ENCODE data around the gene GPATCH8. TPM values are rescaled to one million over a fixed set of nuclear protein-coding genes. Genes with fewer than 3 reads are reported as not detected.

Gene GPATCH8
- total RNA-seq, 1 donor from 2014 or later, result 51.5 TPM

DNA sequence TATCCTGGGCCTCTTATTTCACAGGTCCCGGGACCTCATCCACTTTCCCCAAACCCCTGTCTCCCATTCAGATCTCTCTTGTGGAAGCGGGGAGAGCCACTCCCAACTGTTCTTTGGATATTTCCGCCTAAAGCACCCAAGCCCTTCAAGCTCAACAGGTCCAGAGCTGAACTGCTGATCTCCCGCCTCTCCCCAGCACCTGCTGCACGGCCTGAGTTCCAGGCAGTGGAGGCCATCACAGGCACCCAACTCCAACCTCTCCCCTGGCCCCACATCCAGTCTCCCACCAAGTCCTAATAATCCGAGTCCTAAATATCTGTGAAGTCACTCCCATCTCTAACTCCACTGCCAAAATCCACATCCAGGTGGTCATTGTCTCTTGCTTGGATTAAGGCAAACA lies 120.3 kb downstream of the GPATCH8 start:
- H3K27me3 Mint-ChIP-seq, result peaks cover 37% of the 10 kb centered on the region
- H3K9me3 Mint-ChIP-seq, result no peaks in the 10 kb centered on the region
- DNase-seq (ENCODE audit: extremely low spot score, unreplicated experiment), result no peak
- TF ChIP-seq, protein P1, sequence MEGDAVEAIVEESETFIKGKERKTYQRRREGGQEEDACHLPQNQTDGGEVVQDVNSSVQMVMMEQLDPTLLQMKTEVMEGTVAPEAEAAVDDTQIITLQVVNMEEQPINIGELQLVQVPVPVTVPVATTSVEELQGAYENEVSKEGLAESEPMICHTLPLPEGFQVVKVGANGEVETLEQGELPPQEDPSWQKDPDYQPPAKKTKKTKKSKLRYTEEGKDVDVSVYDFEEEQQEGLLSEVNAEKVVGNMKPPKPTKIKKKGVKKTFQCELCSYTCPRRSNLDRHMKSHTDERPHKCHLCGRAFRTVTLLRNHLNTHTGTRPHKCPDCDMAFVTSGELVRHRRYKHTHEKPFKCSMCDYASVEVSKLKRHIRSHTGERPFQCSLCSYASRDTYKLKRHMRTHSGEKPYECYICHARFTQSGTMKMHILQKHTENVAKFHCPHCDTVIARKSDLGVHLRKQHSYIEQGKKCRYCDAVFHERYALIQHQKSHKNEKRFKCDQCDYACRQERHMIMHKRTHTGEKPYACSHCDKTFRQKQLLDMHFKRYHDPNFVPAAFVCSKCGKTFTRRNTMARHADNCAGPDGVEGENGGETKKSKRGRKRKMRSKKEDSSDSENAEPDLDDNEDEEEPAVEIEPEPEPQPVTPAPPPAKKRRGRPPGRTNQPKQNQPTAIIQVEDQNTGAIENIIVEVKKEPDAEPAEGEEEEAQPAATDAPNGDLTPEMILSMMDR (conservative IDR thresholded peaks at IDR 0.05), result no peak
- no peak overlapping the region for H3K27ac Mint-ChIP-seq
- H3K4me1 Mint-ChIP-seq (ENCODE audit: unreplicated experiment), result peaks cover 5% of the 10 kb centered on the region
- H3K36me3 Mint-ChIP-seq, result no peaks in the 10 kb centered on the region
- H3K4me3 Mint-ChIP-seq, result no peak overlapping the region

DNA sequence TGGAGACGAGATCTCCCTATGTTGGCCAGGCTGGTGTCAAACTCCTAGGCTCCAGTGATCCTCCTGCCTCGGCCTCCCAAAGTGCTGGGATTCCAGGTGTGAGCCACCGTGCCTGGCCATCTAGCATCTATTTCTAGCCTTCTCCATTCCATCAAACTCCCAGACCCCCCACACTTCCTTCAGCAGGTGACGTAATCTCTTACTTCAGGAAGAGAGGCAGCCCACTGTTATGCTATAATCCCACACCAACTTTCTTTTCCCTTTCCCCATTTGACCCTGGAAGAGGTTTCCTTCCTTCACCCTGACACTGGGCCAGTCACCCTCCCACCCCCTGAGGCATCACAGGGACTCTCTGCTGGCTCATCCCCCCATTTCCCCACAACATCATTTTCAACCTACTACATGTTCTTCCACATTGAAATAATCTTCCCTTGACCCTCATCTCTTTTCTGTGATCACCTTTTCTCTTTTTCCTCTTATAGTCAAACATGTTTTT lies 121.3 kb downstream of the GPATCH8 start:
- Mint-ChIP-seq H3K27me3 (peaks cover 37% of the 10 kb centered on the region), H3K27ac (no peak overlapping the region), H3K9me3 (no peaks in the 10 kb centered on the region), H3K36me3 (no peaks in the 10 kb centered on the region), H3K4me1 (ENCODE audit: unreplicated experiment) (peaks cover 5% of the 10 kb centered on the region), H3K4me3 (no peak overlapping the region)
- TF ChIP-seq, protein P1 (conservative IDR thresholded peaks at IDR 0.05), result no peak
- DNase-seq (ENCODE audit: extremely low spot score, unreplicated experiment), result no peak

DNA sequence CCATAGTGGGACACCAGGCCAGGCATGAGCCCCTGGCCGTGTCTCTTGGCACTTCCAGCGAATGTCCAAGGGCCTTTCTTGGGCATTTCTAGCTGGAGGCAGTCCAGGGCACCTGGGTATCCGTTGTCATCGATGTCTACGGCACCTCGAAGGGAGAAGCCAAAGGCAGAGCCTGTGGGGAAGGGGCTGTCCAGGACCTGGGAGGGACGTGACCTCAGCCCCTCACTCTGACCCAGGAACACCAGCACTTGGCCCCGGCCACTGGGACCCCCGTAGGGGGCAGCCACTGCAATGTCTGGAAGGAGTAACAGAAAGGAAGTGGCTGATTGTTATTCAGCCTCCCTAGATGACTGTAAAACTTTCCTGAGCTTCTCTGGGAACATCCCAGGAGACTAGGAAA lies 122.4 kb downstream of the GPATCH8 start:
- no peaks in the 10 kb centered on the region for H3K36me3 Mint-ChIP-seq
- no peak overlapping the region for H3K4me3 Mint-ChIP-seq
- no peak overlapping the region for H3K27ac Mint-ChIP-seq
- TF ChIP-seq, protein P1 (conservative IDR thresholded peaks at IDR 0.05), result no peak
- peaks cover 31% of the 10 kb centered on the region for H3K27me3 Mint-ChIP-seq
- DNase-seq (ENCODE audit: extremely low spot score, unreplicated experiment), result no peak
- H3K4me1 Mint-ChIP-seq (ENCODE audit: unreplicated experiment), result no peaks in the 10 kb centered on the region
- no peaks in the 10 kb centered on the region for H3K9me3 Mint-ChIP-seq

DNA sequence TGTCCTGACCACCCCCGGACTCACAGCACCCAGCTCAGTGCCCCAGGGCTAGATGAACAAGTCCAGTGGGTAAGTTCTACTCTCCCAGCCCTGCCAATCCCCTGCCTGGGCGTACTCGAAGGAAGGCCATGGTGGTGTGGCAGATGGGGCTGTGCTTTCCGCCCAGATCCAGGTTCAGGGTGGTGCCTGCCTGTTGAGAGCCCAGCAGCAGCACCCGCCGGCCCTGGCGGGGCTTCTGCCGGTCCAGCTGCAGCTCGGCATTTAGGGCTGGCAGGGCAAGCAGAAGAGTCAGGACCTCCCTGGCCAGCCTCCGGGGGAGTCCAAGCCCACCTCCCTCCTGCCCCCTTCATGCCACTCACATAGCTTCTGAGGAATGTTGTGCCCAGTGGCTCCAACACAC lies 123.3 kb downstream of the GPATCH8 start:
- TF ChIP-seq, protein P1 (conservative IDR thresholded peaks at IDR 0.05), result no peak
- H3K27me3 Mint-ChIP-seq, result peaks cover 29% of the 10 kb centered on the region
- no peaks in the 10 kb centered on the region for H3K9me3 Mint-ChIP-seq
- no peaks in the 10 kb centered on the region for H3K36me3 Mint-ChIP-seq
- no peaks in the 10 kb centered on the region for H3K4me1 Mint-ChIP-seq (ENCODE audit: unreplicated experiment)
- H3K4me3 Mint-ChIP-seq, result no peak overlapping the region
- DNase-seq (ENCODE audit: extremely low spot score, unreplicated experiment), result no peak
- H3K27ac Mint-ChIP-seq, result no peak overlapping the region

DNA sequence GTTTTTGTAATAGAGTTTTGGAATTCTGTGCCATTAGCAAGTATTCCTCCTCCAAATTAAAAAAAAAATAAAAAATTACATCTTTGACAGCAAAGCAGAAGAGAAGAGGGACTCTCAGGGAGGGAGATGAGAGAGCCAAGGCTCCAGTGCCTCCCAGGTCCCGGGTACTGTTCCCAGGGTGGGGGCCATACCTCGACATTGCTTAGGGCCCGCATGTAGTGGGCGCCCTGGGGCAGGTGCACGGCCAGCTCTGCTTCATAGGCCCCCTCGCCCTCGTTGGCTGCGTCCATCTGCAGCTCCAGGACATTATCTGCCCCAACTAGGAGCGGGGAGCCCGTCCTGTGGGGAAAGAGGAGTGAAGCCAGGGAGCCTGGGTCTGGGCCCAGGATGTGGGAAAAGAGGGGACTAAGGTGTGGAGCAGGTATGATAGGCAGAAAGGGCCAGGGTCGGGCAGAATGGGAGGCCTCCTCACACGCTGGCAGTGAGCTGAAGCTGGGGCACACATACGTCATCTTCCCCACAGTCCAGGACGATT lies 125.0 kb downstream of the GPATCH8 start:
- H3K4me3 Mint-ChIP-seq, result no peak overlapping the region
- H3K4me1 Mint-ChIP-seq (ENCODE audit: unreplicated experiment), result no peaks in the 10 kb centered on the region
- DNase-seq (ENCODE audit: extremely low spot score, unreplicated experiment), result no peak
- H3K27me3 Mint-ChIP-seq, result peaks cover 17% of the 10 kb centered on the region
- H3K36me3 Mint-ChIP-seq, result no peaks in the 10 kb centered on the region
- no peak overlapping the region for H3K27ac Mint-ChIP-seq
- no peaks in the 10 kb centered on the region for H3K9me3 Mint-ChIP-seq
- TF ChIP-seq, protein P1 (conservative IDR thresholded peaks at IDR 0.05), result no peak

DNA sequence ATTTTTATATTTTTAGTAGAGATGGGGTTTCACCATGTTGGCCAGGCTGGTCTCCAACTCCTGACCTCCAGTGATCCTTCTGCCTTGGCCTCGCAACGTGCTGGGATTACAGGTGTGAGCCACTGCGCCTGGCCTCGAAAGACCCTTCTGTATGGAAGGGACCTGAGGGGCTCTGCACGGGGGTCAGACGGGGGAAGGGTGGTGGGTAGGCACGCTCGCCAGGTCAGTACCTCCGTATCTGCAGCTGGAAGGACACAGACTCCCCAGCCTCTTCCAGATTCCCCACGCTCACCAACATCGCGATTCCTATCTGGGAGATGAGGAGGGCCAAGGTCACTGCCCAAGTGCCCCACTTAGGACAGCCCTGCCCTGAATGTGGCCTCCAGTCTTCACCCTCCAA lies 126.4 kb downstream of the GPATCH8 start:
- Mint-ChIP-seq H3K36me3 (no peaks in the 10 kb centered on the region), H3K9me3 (no peaks in the 10 kb centered on the region)

More for the DNA sequence above, 126.4 kb downstream of the GPATCH8 start:
- H3K4me1 Mint-ChIP-seq (ENCODE audit: unreplicated experiment), result no peaks in the 10 kb centered on the region
- TF ChIP-seq, protein P1 (conservative IDR thresholded peaks at IDR 0.05), result no peak
- no peak for DNase-seq (ENCODE audit: extremely low spot score, unreplicated experiment)
- no peak overlapping the region for H3K27ac Mint-ChIP-seq
- no peak overlapping the region for H3K4me3 Mint-ChIP-seq
- H3K27me3 Mint-ChIP-seq, result peaks cover 4% of the 10 kb centered on the region
